ENCODE data around the gene MPP3. TPM values are rescaled to one million over a fixed set of nuclear protein-coding genes. Genes with fewer than 3 reads are reported as not detected.

Gene MPP3
- total RNA-seq, 2 experiments from 2014 or later, result not detected

Other genes starting within 250 kb of the MPP3 start
- not detected in 2 replicates for gene MEOX1, start 171.2 kb downstream of the MPP3 start, total RNA-seq (2014; rRNA removed; shearing (Covaris generic))
- not detected in 2 replicates for gene MEOX1, start 171.2 kb downstream of the MPP3 start, total RNA-seq (2022)
- gene SOST, start 74.4 kb downstream of the MPP3 start, total RNA-seq (2014; rRNA removed; shearing (Covaris generic)), result not detected in 2 replicates
- gene SOST, start 74.4 kb downstream of the MPP3 start, total RNA-seq (2022), result not detected in 2 replicates
- 3.0 and 9.0 TPM in 2 replicates for gene DUSP3, start 54.2 kb downstream of the MPP3 start, total RNA-seq (2014; rRNA removed; shearing (Covaris generic))
- gene DUSP3, start 54.2 kb downstream of the MPP3 start, total RNA-seq (2022), result 6.9 and 9.8 TPM in 2 replicates
- gene CFAP97D1, start 52.7 kb downstream of the MPP3 start, total RNA-seq (2014; rRNA removed; shearing (Covaris generic)), result not detected in 2 replicates
- not detected in 2 replicates for gene CFAP97D1, start 52.7 kb downstream of the MPP3 start, total RNA-seq (2022)
- not detected in 2 replicates for gene CD300LG, start 14.0 kb upstream of the MPP3 start, total RNA-seq (2014; rRNA removed; shearing (Covaris generic))
- gene CD300LG, start 14.0 kb upstream of the MPP3 start, total RNA-seq (2022), result not detected in 2 replicates
- 0.16 and 0.39 TPM in 2 replicates for gene MPP2, start 74.4 kb upstream of the MPP3 start, total RNA-seq (2014; rRNA removed; shearing (Covaris generic))
- gene MPP2, start 74.4 kb upstream of the MPP3 start, total RNA-seq (2022), result 0.63 and 0.67 TPM in 2 replicates
- not detected in 2 replicates for gene PPY, start 109.3 kb upstream of the MPP3 start, total RNA-seq (2014; rRNA removed; shearing (Covaris generic))
- gene PPY, start 109.3 kb upstream of the MPP3 start, total RNA-seq (2022), result not detected in 2 replicates
- not detected in 2 replicates for gene PYY, start 120.8 kb upstream of the MPP3 start, total RNA-seq (2014; rRNA removed; shearing (Covaris generic))
- gene PYY, start 120.8 kb upstream of the MPP3 start, total RNA-seq (2022), result not detected in 2 replicates
- 0.32 and 0.54 TPM in 2 replicates for gene NAGS, start 171.5 kb upstream of the MPP3 start, total RNA-seq (2014; rRNA removed; shearing (Covaris generic))
- 0.61 and 1.5 TPM in 2 replicates for gene NAGS, start 171.5 kb upstream of the MPP3 start, total RNA-seq (2022)
- gene TMEM101, start 181.8 kb upstream of the MPP3 start, total RNA-seq (2014; rRNA removed; shearing (Covaris generic)), result 27.2 and 41.9 TPM in 2 replicates
- gene TMEM101, start 181.8 kb upstream of the MPP3 start, total RNA-seq (2022), result 22.5 and 26.5 TPM in 2 replicates
- gene LSM12, start 233.5 kb upstream of the MPP3 start, total RNA-seq (2014; rRNA removed; shearing (Covaris generic)), result 26.6 and 35.4 TPM in 2 replicates
- 67.9 and 68.0 TPM in 2 replicates for gene LSM12, start 233.5 kb upstream of the MPP3 start, total RNA-seq (2022)
- 10.7 and 20.6 TPM in 2 replicates for gene G6PC3, start 237.6 kb upstream of the MPP3 start, total RNA-seq (2014; rRNA removed; shearing (Covaris generic))
- 41.4 and 46.1 TPM in 2 replicates for gene G6PC3, start 237.6 kb upstream of the MPP3 start, total RNA-seq (2022)